Vagina (tissue), 2 donors: ENCODE measurements around the gene GCH1.

Experiments used
- CTCF ChIP-seq, 3 experiments: fragments of 450-650 bp in 2 of 3; fragments of 200-600 bp in 1 of 3; sonication (generic) in 1 of 3; IDR thresholded peaks; one replicate each; pipeline ENCODE4 v1.5.1; 2017 to 2019; ENCODE audit warnings: antibody characterized with exemption in 3 of 3, mild to moderate bottlenecking in 2 of 3, moderate library complexity in 2 of 3
- POLR2A ChIP-seq, 2 donors: fragments of 450-650 bp; IDR thresholded peaks; one replicate each; pipeline ENCODE4 v1.6.1; 2017; ENCODE audit warnings: antibody characterized with exemption in 2 of 2, mild to moderate bottlenecking in 2 of 2, moderate library complexity in 2 of 2
- POLR2AphosphoS5 ChIP-seq, 2 donors: sonication (generic); formaldehyde crosslinking; IDR thresholded peaks; one replicate each; pipeline ENCODE4 v1.9.0; 2017; ENCODE audit warnings: antibody characterized with exemption in 2 of 2, mild to moderate bottlenecking in 2 of 2, low read depth in 1 of 2; ENCODE audit not compliant: insufficient read depth in 1 of 2

- TF ChIP-seq POLR2A (IDR thresholded peaks at IDR 0.05) (peak in 1 of 2 donors; percentile 56), CTCF (IDR thresholded peaks at IDR 0.05) (no peak), POLR2AphosphoS5 (IDR thresholded peaks at IDR 0.05; ENCODE audit: insufficient read depth in 1 of 2, low read depth in 1 of 2) (peak in 1 of 2 donors; percentile 55)
Measured at GRCh38 chr14:54902521-54903420, at the start of gene GCH1.
